Muscle layer of duodenum (tissue), 2 donors: ENCODE measurements around the gene FGF19.

Experiments
- H3K27ac ChIP-seq: one replicate; pipeline ENCODE4 v1.7.0; 2013; ENCODE audit warnings: mild to moderate bottlenecking, low read length
- H3K27me3 ChIP-seq: one replicate; pipeline ENCODE4 v1.7.0; 2013; ENCODE audit warnings: low read depth, mild to moderate bottlenecking, control low read depth, low read length
- H3K36me3 ChIP-seq, 2 donors: one replicate each; pipeline ENCODE4 v1.7.0; 2013; ENCODE audit warnings: low read length in 2 of 2, control low read depth in 1 of 2, mild to moderate bottlenecking in 1 of 2; ENCODE audit not compliant: insufficient read depth in 2 of 2, control insufficient read depth in 1 of 2
- H3K4me1 ChIP-seq, 2 donors: one replicate each; pipeline ENCODE4 v1.7.0; 2013; ENCODE audit warnings: low read length in 2 of 2, mild to moderate bottlenecking in 2 of 2, control low read depth in 1 of 2, moderate library complexity in 1 of 2; ENCODE audit not compliant: insufficient read depth in 2 of 2, control insufficient read depth in 1 of 2
- H3K4me3 ChIP-seq, 2 donors: one replicate each; pipeline ENCODE4 v1.7.0; 2013; ENCODE audit warnings: low read length in 2 of 2, low read depth in 1 of 2, mild to moderate bottlenecking in 1 of 2
- H3K9me3 ChIP-seq, 2 donors: one replicate each; pipeline ENCODE4 v1.7.0; 2013; ENCODE audit warnings: low read length in 2 of 2, control low read depth in 1 of 2, mild to moderate bottlenecking in 1 of 2; ENCODE audit not compliant: control insufficient read depth in 1 of 2
- donor health status: healthy.

Gene FGF19

GRCh38 chr11:69657911-69658625, 45.8 kb downstream of the FGF19 start:
- Histone ChIP-seq H3K4me1 (peaks cover 0 to 8% of the 10 kb centered on the region in 2 donors), H3K27ac (no peak overlapping the region), H3K4me3 (no peak overlapping the region), H3K9me3 (no peaks in the 10 kb centered on the region), H3K36me3 (peaks cover 0 to 6% of the 10 kb centered on the region in 2 donors), H3K27me3 (no peaks in the 10 kb centered on the region)

GRCh38 chr11:69657456-69657910, 46.3 kb downstream of the FGF19 start:
- Histone ChIP-seq H3K27me3 (no peaks in the 10 kb centered on the region), H3K9me3 (no peaks in the 10 kb centered on the region), H3K36me3 (peaks cover 0 to 6% of the 10 kb centered on the region in 2 donors), H3K4me3 (no peak overlapping the region), H3K27ac (no peak overlapping the region), H3K4me1 (peaks cover 0 to 8% of the 10 kb centered on the region in 2 donors)

GRCh38 chr11:69656536-69657455, 47.0 kb downstream of the FGF19 start:
- Histone ChIP-seq H3K4me3 (no peak overlapping the region), H3K27me3 (no peaks in the 10 kb centered on the region), H3K27ac (no peak overlapping the region), H3K9me3 (no peaks in the 10 kb centered on the region), H3K4me1 (peaks cover 0 to 8% of the 10 kb centered on the region in 2 donors), H3K36me3 (peaks cover 5 to 12% of the 10 kb centered on the region in 2 donors)

GRCh38 chr11:69655479-69656428, 48.1 kb downstream of the FGF19 start:
- Histone ChIP-seq H3K4me3 (no peak overlapping the region), H3K9me3 (no peaks in the 10 kb centered on the region), H3K4me1 (peaks cover 0 to 8% of the 10 kb centered on the region in 2 donors), H3K36me3 (peaks cover 10 to 18% of the 10 kb centered on the region in 2 donors), H3K27ac (no peak overlapping the region), H3K27me3 (no peaks in the 10 kb centered on the region)

- Histone ChIP-seq H3K27ac (no peak overlapping the region), H3K9me3 (no peaks in the 10 kb centered on the region), H3K4me3 (no peak overlapping the region), H3K36me3 (peaks cover 10 to 27% of the 10 kb centered on the region in 2 donors), H3K27me3 (no peaks in the 10 kb centered on the region), H3K4me1 (peaks cover 0 to 8% of the 10 kb centered on the region in 2 donors)
Observed at GRCh38 chr11:69654660-69655478, 49.0 kb downstream of the FGF19 start.

- no peak overlapping the region for H3K4me3 ChIP-seq
- peaks cover 0 to 8% of the 10 kb centered on the region in 2 donors for H3K4me1 ChIP-seq
- peaks cover 10 to 33% of the 10 kb centered on the region in 2 donors for H3K36me3 ChIP-seq
- no peaks in the 10 kb centered on the region for H3K9me3 ChIP-seq
- no peak overlapping the region for H3K27ac ChIP-seq
- no peaks in the 10 kb centered on the region for H3K27me3 ChIP-seq
Observed at GRCh38 chr11:69654001-69654659, 49.7 kb downstream of the FGF19 start.

GRCh38 chr11:69653406-69653960, 50.3 kb downstream of the FGF19 start:
- Histone ChIP-seq H3K9me3 (no peaks in the 10 kb centered on the region), H3K4me3 (no peak overlapping the region), H3K27me3 (no peaks in the 10 kb centered on the region), H3K36me3 (peaks cover 14 to 33% of the 10 kb centered on the region in 2 donors), H3K27ac (no peak overlapping the region), H3K4me1 (peaks cover 0 to 8% of the 10 kb centered on the region in 2 donors)

- H3K27me3 ChIP-seq, result no peaks in the 10 kb centered on the region
- no peak overlapping the region for H3K27ac ChIP-seq
- no peaks in the 10 kb centered on the region for H3K9me3 ChIP-seq
- peaks cover 14 to 38% of the 10 kb centered on the region in 2 donors for H3K36me3 ChIP-seq
- H3K4me1 ChIP-seq, result peaks cover 0 to 3% of the 10 kb centered on the region in 2 donors
- H3K4me3 ChIP-seq, result no peak overlapping the region
Observed at GRCh38 chr11:69652999-69653398, 50.8 kb downstream of the FGF19 start.

GRCh38 chr11:69651834-69652620, 51.8 kb downstream of the FGF19 start:
- Histone ChIP-seq H3K27me3 (no peaks in the 10 kb centered on the region), H3K9me3 (no peaks in the 10 kb centered on the region), H3K4me3 (no peak overlapping the region), H3K36me3 (peaks cover 14 to 38% of the 10 kb centered on the region in 2 donors), H3K27ac (no peak overlapping the region), H3K4me1 (no peaks in the 10 kb centered on the region)
